MV-4-11 (cell line): ENCODE results near the gene NECTIN1.

ENCODE experiments used
- DNase-seq: peaks from one replicate; lab custom pipeline; 2025; lab: John Stamatoyannopoulos, UW

NECTIN1 gene

DNA sequence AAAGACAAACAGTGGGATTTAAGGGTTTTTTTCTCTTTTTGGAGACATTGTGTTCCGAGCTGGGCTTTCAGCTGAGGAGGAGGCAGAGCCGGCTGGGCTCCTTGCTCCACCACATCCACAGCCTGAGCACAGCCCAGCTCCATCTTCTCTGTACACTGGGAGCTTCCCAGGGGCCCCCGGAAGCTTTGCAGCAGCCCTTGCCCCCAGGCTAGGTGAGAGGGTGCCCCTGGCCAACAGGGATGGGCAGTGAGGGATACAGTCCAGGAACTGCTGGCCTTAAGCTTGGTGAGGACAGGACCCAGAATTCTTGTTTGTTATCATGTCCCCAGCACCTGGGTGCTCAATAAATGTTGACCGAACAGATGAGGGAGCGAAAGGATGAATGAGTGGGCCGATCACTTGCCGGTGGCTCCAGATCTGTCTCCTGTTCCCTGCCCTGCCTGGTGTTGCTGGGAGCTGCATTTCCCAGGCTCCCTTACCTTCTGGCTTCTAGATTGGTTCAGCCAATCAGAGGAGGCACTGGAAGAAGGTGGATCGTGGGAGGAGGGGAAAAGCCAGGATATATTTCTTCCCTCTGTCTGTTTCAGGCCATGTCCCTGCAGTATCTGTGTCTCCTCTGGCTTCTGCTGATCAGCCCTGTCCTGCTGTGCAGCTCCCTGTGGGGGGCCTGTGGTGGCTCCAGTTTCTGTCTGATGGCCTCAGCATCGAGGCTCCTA lies 26.5 kb upstream of the NECTIN1 start:
- DNase-seq: no peak

DNA sequence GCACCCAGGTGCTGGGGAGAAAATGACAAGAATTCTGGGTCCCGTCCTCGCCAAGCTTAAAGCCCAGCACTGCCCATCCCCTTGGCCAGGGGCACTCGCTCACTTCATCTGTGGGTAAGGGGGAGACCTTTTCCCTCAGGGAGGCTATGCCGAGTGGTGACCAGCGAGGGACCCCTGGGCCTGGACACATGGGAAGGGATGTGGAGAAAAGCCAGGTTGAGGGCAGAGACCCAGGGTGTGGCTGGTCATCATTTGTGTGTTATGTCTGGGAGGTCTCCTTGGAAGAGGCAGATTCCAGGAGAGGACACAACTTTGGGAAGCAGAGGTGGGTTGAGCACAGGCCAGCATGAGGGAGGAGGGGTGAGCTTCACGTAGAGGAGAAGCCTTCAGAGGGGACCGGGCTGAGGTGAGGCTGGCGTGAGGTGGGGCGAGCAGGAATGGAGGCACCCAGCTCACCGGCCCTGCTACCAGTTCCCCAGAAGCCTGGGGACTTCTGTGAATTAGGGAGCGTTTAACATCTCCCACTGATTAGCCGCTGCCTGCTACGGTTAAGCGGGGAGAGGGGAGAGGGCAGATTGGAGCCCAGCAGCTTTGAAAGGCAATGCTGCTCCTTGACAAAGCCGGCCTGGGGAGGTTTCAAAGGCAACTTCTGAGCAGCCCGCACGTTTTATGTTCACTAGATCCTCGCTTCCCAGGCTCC lies 25.8 kb upstream of the NECTIN1 start:
- no peak for DNase-seq

DNA sequence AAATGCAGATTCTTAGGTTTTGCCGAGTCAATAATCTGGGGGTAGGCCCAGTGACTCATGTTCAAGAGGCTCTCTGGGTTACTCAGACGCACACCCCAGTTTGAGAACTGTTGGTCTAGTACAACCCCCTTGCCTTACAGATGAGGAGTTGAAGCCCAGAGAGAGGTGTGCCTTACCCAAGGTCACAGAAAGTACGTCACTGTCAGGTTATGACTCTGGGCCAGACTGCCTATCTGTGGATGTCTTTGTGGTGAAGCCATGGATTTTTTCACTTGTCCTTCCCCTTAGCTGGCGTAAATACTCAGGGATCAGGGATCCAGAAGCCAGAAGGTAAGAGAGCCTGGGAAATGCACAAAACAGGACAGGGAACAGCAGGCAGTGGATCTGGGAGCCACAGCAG lies 25.2 kb upstream of the NECTIN1 start:
- DNase-seq: no peak

DNA sequence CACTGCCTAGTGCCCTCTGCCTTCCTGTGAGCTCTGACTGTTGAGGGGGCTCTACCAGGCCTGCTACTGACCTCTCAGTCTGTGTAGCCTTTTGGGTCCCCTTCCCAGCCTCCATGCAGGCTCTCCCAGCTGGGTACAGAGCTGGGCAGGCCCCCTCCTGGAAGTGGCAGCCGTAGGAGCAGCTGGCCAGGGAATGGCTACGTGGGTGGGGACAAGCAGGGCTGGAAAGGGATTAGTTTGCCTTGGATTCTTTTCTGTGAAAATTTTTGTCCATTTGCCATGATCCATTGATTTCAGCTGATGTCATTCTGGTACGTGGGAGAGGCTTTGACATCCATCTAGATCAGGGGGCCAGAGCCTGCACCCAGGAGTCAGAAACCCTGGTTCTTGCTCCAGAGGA lies 23.9 kb upstream of the NECTIN1 start:
- DNase-seq: no peak

DNA sequence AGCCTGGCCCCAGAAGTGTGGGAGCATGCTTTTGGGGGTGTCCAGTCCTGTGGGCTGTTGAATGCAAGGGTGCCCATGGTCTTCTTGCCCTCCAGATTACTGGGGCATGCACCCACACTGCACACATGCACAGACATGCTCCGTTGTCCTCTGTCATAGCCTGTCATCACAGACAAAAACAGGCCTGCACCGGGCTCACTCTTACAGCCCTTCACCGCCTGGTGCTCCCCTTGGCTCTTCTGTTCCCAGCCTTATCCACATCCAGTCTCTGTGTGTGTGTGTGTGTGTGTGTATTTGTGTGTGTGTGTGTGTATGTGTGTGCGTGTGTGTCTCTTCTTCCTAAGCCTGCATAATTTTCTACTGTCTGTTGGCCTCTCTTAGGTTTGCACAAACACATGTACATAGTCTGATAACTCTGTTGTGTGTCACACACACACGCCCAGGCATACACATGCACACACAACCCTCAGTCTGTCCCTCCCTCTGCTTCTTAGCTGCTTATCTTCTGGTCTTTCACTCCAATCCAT lies 23.4 kb upstream of the NECTIN1 start:
- no peak for DNase-seq

DNA sequence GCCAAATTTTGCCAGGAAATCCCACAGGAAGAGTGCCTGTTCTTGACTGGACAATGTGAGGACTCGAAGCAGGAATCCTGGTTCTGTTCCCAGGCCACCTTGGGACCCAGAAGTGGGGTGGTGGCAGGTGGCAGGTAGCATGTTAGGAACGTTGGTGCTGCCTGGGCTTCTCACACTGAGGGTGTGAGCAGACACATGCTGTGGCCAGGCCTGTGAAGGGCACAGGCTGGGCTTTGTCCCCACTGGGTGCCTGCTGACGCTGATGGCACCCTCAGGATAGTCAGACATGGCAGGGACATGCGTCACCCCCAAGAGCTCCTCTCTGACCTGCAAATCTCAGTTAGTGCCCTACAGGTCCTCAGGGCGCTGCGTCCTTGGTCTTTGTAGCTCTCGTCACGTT lies 21.1 kb upstream of the NECTIN1 start:
- DNase-seq: no peak

DNA sequence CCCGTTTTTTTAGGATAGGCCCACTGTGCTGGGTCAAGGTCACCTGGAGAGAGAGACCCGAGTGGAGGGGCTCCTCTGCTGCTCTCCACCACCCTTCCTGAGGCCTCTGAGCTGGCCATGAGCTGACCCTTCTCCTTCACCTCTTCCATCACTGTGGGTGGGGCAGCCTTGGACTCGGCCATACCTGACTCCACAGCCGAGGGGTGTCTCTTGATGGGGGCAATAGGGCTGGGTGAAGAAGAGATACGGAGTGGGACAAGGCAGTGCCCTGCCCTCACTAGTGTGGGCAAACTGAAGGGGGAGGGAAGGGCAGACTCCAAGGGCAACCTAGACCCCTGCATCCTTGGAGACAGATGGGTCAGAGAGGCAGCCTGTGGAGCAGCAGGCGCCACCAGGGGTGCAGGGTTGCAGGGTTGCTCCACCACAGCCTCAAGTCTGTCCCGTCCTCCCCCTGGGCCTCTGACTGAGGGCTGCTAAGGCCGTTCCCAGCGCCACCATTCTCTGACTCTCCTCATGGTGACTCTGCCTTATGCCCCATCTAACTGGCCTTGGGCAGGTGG lies 20.1 kb upstream of the NECTIN1 start:
- no peak for DNase-seq

DNA sequence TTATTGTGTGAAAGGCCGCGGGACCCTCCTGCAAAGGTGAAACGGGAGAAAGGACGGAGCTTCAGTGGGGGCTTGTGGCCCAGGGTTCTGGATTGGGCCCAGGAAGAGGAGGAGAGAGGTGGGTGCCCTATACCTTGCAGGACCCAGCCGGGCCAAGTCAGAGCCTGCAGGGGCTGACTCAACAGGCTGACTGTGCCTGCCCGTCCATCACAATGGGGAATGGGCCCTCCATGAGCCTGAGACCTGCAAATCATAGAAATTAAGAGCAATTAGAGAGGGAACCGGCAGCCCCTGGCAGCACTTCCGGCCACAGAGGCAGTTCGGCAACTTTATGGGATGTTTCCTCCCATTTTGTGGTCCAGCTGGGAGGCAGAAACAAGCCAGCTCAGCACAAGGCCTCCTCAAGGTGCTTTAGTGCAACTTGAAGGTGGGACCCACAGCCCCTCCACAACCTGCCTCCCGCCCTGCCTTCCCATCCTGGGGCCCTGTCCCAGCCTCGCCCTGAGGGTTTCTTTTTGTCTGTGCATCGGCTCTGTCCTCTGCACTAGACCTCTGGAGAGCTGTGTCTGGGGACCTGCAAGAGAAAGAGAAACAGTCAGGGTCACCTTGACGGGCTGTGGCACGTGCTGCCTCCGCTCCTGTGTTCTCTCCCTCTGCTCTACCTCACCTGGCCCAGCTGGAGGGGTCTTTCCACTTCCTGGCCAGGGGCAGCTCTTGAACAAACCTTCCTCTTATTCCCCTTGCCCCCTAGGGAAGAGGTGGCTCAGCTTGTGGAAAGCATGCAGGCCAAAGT lies 19.1 kb upstream of the NECTIN1 start:
- DNase-seq: no peak

DNA sequence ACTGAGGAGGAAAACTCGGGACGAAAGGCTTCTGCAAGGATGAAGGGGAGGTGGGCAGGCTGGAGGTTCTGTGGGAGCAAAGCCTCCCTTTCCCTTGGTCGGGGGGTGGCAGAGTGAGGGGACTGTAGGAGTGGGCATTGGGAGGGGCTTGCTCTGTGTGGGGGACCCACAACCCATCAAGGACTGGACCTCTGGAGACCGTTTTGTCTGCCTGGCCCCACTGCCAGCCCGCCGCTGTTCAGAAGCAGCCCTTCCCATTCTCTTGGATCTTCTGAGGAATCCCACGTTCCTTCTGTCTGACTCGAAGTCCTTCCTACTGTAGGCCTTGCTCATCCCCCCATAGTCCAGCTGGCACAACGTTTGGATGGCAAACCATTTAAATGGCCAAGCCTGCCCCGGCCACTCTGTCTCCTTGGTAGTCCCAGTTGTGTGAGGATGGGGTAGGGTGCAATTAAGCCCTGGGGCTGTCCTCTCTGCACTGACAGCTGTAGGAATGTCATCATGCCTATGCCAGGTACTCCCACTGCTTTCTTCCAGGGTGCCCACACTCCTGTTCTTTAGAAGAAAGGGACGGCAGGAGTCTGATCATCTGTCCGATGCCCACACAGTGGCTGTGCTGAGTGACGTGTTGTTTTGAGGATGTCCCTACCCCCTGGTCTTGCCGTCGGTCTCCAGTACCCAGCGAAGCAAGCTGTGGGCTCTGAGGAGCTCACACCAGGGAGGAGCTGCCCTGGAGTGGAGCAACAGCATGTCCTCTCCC lies 17.0 kb upstream of the NECTIN1 start:
- DNase-seq: no peak

DNA sequence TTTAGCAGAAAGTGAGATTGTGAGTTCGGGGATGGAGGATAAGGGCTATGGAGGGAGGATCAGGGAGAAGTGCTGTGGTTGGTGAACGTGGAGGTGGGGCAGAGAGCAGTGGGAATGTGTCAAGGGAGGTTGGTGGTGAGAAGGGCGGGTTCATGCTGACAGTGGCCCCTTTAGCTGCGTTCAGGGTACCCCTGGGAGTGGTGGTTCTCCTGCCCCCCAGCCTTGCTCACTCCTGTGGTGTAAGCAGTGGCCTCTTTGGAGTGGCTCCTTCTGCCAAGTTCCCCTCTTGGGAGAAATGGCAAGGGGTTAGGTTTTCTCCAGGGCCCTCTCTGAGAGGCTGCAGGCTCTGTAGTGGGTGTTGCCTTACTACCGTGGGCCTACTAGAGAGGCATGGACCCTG lies 16.1 kb upstream of the NECTIN1 start:
- no peak for DNase-seq

DNA sequence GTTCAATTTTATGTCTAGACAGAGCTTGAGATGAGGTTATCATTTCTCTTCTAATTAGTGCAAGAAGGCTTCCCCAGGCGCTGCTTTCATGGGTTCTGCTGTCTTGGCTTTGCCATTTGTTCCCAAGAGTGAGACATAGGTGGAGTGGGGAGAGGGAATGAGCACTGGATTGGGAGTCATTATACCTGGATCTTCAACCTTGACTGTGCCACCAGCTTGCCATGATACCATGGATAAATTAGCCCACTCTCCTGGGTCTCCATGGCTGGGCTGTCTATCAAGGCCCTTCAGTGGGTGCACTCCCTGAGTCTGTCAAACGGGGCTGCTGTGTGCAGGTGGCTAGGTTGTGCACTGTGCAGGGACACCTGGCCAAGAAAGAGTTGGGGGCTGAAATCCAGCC lies 15.6 kb upstream of the NECTIN1 start:
- DNase-seq: no peak

DNA sequence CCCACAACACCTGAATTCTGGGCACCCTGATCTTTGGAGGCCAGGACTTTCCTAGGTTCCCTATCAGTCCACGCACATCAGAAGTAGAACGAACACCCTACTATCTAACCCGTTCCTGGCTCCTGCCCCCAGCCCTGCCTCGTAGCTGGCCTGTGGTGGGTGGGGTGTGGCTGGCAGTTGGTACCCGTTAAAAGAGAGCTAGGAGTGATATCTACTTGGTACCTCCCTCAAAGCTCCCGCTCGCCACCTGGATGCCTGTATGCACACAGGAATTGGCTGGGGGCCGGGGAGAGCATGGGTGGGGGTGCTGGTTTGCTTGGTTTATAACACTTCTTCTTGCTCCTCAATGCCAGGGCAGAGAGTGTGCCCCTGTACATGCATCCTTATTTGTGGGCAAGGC lies 14.0 kb upstream of the NECTIN1 start:
- DNase-seq: no peak

DNA sequence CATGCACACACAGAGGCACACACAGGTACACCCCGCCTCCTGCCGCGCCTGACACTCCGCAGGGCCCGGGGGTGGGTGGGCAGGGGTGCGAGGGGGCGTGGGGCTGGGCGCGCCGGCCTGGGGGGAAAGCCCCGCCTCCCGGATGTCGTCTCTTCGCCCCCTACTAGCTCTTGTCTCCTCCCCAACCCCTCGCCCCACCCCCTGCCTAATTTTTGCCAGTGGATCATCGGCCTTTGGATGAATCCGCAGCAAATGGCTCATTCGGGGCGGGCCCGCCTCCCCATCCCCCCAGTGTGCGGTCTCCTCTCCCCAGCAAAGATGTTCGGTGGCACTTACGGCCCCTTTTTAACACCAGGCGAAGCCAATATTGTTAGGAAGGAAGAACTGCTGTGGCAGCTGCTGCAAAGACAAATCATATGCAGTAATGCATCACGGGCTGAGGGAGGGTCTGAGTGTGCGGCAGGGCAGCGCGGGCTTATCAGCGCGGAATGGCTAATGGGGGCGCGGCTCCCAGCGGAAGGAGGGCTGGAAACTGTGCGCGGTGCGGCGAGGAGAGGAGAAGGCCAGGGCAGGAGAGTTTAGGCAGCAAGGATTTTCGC lies 13.4 kb upstream of the NECTIN1 start:
- no peak for DNase-seq

DNA sequence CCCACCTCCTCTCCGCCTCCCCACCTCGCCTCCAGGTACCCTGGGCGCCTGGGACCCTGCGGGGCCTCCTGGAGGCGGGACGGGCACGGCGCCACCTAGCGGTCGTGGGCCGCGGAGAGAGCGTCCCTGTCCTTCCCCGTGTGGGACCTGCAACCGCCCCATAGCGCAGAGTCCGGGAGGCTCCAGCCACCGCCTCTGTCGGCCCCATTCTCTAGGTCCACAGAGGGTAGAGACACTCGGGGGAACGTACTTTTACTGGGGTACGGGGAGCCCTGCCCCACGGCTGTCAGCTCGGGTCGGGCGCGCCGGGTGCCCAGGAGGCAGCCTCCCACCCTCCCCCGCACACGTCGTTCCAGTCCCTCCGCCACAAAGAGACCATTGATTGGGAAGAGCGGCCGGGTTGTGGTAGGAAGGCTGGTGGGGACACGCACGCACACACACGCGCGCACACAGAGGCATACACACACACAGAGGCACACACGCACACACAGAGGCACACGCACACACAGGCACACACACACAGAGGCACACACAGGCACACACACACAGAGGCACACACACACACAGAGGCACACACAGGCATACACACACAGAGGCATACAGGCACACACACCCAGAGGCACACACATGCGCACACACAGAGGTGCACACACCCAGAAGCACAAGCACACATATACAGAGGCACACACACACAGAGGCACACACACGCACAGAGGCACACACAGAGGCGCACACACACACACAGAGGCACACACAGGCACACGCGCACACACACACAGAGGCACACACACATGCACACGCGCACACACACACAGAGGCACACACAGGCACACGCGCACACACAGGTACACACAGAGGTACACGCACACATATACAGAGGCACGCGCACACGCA lies 12.6 kb upstream of the NECTIN1 start:
- DNase-seq: peak; percentile 11

DNA sequence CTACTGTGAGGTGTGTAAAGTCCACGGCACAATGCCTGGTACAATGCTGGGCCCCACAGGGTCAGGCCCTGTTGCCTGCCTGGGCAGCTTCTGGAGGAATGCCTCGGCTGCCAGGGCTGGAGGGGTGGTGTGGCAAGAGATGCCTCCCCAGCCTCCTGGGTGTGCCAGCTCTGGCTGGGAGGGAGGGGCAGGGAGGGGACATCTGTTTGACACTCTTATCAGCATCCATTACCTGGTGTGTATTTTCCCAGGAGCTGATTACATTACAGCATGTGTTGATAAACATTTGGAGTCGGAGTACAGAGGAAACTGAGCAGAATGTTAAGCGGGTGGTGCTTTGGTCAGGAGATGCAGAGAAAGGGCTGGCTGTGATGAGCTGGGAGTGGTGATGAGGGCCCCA lies 11.0 kb upstream of the NECTIN1 start:
- DNase-seq: no peak

DNA sequence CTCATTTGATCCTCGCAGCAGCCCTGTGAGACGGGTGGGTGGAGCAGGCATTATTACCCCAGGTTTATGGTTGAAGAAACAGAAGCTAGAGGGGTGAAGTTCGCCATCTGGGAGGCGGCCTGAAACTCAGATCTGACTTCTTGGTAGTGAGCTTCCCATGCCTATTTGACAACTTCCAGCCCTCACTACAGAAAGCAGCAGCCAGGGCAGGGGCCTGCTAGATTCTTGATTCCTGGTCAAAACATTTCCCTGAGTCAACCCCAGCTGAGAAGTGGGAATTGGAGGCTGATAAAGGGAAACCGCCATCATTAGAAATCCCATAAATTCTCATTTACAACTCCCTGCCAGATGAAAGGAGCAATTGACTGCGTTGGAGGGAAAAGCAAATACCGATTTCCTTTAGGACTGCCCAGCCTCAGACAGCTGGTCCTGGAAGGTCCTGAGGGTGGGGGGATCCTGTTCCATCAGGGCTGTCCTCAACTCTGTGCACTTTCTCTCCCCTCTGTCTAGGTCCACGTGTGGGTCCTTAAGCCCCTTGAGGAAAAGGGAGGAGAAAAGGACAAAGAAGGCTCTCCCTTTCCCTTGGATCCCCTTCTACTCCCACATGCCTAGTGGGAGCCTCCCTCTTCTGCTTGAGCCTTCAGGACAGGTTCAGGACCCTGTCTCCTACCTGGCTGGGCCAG lies 10.2 kb upstream of the NECTIN1 start:
- no peak for DNase-seq

DNA sequence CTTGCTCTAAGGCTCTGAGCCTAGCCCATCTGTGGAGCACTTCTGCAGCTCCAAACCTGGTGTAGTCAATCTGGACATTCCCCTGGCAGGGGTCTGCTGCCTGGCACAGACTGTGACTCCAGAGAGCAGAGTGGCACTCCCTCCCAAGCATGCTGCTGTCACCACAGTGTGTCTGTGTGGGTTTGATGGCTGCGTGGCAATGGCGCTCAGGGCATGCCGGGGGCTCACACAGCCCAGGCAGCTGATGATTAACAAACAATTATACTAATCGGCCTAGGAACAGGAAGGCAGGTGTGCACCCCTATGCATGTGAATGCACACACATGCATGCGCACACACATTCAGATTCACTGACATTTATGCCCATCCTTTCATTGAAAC lies 9.0 kb upstream of the NECTIN1 start:
- DNase-seq: no peak

DNA sequence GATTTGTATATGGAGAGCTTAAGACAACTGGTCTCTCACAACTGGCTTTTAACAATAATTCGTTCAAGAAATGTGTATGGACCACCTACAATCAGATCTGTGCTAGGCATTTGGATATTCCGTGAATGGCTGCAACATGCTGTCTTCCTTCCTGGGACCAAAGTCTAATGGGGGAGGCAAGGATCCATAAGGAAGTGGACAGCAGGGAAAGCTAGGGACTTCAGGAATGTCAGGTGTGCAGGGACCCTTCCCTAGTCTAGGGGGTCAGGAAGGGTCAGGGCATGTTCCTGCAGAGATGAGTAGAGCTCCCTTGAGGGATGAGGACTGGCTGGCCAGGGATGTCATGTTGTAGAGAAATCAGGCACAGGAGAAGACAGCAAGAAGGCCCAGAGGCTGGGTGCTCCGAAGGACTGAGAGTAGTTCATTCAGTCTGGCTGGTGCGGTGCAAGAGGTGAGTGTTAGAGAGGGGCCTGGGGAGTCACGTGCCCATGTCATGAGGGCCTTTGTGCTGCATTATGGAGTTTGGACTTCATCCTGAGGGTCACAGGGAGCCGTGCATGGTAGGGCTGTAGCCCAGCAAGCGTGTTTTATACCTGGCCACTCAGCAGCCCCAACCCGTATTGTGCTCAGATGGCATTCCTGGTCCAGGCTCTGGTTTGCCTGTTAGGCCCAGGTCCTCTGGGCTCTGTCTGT lies 8.5 kb upstream of the NECTIN1 start:
- DNase-seq: no peak

DNA sequence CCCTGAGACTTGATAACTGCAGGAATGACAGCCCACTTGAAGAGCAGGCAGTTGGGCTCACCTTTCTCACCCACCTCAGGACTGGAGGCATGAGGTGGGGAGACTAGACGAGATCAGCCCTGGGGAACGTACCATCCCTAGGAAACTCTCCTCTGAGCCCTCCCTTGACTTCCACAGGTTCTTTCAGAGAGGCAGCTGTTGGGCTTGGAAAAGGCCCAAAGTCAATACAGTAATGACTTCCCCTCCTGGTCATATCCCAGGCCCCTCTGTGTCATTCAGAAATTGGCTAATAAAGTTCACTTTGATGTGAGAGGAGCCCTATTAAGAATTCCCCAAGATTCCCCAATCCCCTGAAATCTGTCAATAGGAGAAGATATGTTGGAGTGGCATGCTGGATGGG lies 5.8 kb upstream of the NECTIN1 start:
- DNase-seq: no peak
